GOT3 (cell line): ENCODE measurements around the gene RANBP10.

Experiments
- DNase-seq: peaks from one replicate; lab custom pipeline; 2025; ENCODE audit warnings: mixed read lengths; lab: John Stamatoyannopoulos, UW

The RANBP10 gene

GRCh38 chr16:67676516-67676915 is 129.8 kb downstream of the RANBP10 start:
- no peak for DNase-seq

GRCh38 chr16:67675999-67676398 is 130.4 kb downstream of the RANBP10 start:
- DNase-seq, result no peak

GRCh38 chr16:67675579-67675935 is 130.8 kb downstream of the RANBP10 start:
- DNase-seq, result no peak

- no peak for DNase-seq
Measured at GRCh38 chr16:67674851-67675578, 131.3 kb downstream of the RANBP10 start.

GRCh38 chr16:67673712-67674580 is 132.4 kb downstream of the RANBP10 start:
- no peak for DNase-seq
